Activated T-helper 17 cell treated with anti-CD3 and anti-CD28 coated beads, Interleukin-2, amount 50 U/mL, for 72 hours (primary cell): Measurements from ENCODE around the gene TMEM198. TPM values are rescaled to one million over a fixed set of nuclear protein-coding genes. Genes with fewer than 3 reads are reported as not detected.
A peak's percentile ranks its signal among the peaks of the same experiment; 100 is the strongest.

ENCODE experiments used
- ATAC-seq: fragments of 150-1000 bp; cut with Tn5 transposase; replicated peaks from 2 replicates; pipeline ENCODE4 v1.10.0; 2021; ENCODE audit warnings: mild to moderate bottlenecking, moderate library complexity
- H3K27ac Mint-ChIP-seq: one replicate; pipeline ENCODE4 v1.8.0; 2022; ENCODE audit warnings: mixed read lengths
- H3K27me3 Mint-ChIP-seq: one replicate; pipeline ENCODE4 v1.8.0; 2022; ENCODE audit warnings: mixed read lengths
- H3K36me3 Mint-ChIP-seq: one replicate; pipeline ENCODE4 v1.8.0; 2022; ENCODE audit warnings: low read depth, mild to moderate bottlenecking, mixed read lengths
- H3K4me1 Mint-ChIP-seq: one replicate; pipeline ENCODE4 v1.8.0; 2022; ENCODE audit warnings: mixed read lengths
- H3K4me3 Mint-ChIP-seq: one replicate; pipeline ENCODE4 v1.8.0; 2022; ENCODE audit warnings: mild to moderate bottlenecking, mixed read lengths
- H3K9me3 Mint-ChIP-seq: one replicate; pipeline ENCODE4 v1.8.0; 2022; ENCODE audit warnings: mixed read lengths
- total RNA-seq, 2 donors: library from RNA; stranded (reverse); gene quantifications; one replicate each; pipeline ENCODE4 v1.2.3, GENCODE V29; 2022

Gene TMEM198
- total RNA-seq, 2 donors from 2014 or later, result 3.7 to 5.1 TPM

DNA sequence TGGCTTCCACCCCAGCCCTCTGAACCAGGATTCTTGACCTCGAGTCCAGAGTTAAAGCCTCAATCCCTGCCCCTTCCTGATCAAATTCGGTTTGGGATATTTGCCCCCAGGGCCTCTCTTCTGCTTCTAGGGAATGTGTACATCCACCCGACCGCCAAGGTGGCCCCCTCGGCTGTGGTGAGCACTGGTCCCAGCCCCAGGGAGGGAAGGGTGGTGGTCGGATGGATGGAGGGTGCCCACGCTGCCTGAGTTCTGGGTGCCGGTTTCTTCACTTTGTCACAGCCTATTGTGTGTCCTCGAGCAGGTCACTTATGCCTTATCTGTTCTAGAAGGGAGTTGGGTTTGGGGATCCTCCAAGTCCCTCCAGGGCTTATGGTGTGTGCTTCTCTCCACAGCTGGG lies 38.2 kb upstream of the TMEM198 start:
- Mint-ChIP-seq H3K4me3 (no peak overlapping the region), H3K4me1 (peaks cover 21% of the 10 kb centered on the region), H3K27me3 (peaks cover 15% of the 10 kb centered on the region), H3K9me3 (no peaks in the 10 kb centered on the region), H3K27ac (no peak overlapping the region), H3K36me3 (peaks cover 71% of the 10 kb centered on the region)
- ATAC-seq, result no peak

DNA sequence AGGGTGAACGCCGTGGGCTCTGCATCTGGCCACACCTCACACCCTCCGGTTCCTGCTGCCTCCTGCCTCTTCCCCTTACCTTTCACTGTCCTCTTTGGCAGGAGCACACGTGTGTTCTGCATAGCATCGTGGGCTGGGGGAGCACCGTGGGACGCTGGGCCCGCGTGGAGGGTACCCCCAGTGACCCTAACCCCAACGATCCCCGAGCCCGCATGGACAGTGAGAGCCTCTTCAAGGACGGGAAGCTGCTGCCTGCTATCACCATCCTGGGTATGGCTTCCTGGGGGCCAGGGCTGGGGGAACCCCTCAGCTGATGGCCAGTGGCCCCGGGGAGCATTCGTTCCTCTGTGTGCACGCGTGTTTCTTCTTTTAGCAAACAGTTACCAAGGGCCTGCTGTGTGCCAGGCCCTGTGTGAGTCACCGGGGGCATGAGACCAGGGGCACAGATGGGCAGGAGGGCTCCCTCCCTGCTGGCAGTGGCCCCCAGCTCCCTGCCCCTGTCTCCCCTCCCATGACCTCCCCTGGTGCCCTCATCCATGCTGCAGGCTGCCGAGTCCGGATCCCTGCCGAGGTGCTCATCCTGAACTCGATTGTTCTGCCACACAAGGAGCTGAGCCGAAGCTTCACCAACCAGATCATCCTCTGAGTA lies 37.6 kb upstream of the TMEM198 start:
- Mint-ChIP-seq H3K36me3 (peaks cover 67% of the 10 kb centered on the region), H3K4me3 (no peak overlapping the region), H3K27me3 (peaks cover 22% of the 10 kb centered on the region), H3K4me1 (peaks cover 21% of the 10 kb centered on the region), H3K9me3 (no peaks in the 10 kb centered on the region), H3K27ac (no peak overlapping the region)
- no peak for ATAC-seq

DNA sequence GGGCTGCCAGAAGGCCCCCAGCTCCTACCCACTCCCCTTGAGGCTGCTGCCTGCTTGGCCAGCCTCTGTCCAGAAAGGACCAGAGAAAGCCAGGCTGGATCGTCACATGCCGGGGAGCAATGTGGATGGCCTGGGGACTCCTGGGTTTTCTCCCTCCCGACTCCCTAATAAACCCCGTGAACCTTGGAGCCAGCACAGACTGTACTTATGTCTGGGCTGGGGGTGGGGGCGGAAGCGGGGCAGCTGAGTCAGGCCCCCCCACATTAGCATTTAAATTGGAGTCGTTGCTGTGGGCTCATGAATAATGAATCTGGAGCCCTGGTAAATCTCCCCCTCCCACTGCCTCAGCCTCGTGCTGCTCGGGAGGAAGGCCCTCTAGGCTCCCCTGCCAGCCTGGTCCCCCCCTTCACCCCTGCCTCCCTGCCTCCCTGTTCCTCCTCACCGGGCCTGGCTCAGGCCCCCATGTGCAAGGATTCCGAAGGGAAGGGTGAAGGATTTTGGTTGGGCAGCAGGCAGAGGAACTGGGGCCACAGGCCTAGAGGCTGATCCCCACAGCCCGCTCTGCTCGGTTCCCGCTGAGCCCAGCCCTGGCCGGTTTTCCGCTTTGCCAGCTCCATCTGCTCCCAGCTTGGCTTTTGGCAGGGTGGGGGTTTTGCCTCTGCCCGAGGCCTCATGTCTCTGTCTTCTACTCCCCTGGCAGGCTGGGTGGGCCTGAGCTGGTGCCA lies 36.9 kb upstream of the TMEM198 start:
- Mint-ChIP-seq H3K9me3 (no peaks in the 10 kb centered on the region), H3K36me3 (peaks cover 60% of the 10 kb centered on the region), H3K27ac (no peak overlapping the region), H3K4me3 (no peak overlapping the region), H3K4me1 (peaks cover 18% of the 10 kb centered on the region), H3K27me3 (peaks cover 27% of the 10 kb centered on the region)
- no peak for ATAC-seq

DNA sequence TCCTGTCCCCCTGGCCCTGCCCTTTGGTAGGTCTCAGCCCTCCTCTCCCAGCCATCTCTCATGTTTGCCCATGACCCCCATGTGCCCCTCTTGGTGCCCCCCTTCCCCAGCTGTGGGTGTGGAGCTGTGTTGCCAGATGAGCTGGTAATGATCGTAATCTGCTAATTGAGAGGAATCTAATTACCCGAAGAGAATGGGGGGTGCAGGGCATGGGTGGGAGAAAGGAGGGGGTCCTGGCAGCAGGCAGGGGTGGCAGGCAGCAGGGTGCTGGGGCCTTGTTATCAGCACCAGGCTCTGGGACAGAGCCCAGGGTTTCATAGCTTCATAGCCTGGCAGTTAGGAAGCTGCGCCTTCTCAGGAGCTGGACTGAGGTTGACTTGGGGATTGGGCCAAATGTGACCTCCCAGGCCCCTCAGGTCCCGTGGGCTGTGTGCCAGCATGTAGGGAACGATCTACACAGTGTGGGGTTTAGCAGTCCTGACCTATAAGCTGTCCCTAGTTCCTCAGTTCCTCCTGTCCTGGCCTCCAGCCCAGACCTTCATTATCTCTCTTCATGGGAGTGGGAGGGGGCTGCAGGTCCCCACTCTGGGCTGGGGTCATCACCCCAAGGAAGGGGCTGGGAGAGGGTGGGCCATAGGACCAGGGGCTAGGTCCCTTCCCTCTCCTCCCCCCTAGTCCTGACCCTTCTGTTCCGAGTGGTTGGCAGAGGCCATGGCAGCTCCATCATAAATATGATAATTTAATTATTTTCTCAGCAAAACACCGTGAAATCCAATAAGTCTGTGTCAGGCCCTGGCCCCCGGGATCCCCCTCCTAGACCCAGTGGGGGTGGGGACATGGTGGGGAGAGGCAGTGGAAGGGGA lies 36.0 kb upstream of the TMEM198 start:
- H3K4me3 Mint-ChIP-seq, result no peak overlapping the region
- H3K27me3 Mint-ChIP-seq, result peaks cover 33% of the 10 kb centered on the region
- H3K36me3 Mint-ChIP-seq, result peaks cover 51% of the 10 kb centered on the region
- H3K9me3 Mint-ChIP-seq, result no peaks in the 10 kb centered on the region
- no peak for ATAC-seq
- no peak overlapping the region for H3K27ac Mint-ChIP-seq
- peaks cover 18% of the 10 kb centered on the region for H3K4me1 Mint-ChIP-seq

DNA sequence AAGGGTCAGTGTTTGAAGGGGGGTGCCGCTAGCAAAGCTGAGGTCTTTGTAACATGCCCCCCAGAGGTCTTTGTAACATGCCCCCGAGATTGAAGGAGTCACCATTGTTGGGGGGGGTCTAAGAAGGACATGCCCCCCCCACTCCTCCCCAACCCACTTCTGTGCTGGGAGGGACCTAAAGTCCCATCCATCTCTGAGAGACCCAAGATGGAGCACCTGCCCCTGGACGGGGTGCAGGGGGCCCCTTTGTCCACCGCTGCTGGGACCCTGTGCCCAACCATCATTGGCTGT lies 35.4 kb upstream of the TMEM198 start:
- H3K36me3 Mint-ChIP-seq, result peaks cover 46% of the 10 kb centered on the region

DNA sequence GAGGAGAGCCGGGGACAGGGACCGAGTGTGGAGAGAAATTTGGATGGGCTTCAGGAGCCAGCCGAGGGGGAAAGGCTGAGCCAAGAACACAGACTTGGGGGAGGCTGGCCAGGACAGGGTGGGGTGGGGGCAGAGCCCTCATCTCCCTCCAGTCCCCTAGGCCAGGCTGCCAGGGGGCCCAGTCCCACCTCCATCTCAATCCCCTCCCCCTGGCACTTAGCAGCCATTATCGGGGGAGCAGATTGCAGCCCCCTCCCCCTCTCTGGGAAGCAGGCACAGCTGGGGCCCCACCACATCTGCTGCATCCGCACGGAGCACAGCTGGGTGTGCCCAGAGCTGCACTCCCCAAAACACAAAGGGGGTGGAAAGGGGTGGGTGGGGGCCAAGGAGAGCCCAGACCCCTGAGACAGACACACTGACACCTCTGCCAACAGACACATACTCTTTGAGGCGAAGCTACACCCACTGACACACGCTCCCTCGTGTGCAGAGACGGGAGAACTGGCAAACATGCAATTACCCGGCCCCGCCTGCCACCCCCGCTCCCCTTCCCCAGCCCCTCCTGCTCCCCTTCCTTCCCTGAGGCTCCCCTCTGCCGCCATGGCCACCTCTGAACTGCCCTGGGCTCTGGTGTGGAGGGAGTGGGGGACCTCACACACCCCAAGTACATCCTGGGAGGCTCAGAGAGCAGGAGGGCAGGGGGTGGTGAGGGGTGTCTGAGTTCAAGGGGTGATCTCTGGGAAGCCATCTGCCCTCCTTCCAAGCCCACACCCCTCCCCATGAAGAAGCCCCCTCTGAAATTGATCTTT lies 34.7 kb upstream of the TMEM198 start:
- peaks cover 38% of the 10 kb centered on the region for H3K36me3 Mint-ChIP-seq
- H3K27ac Mint-ChIP-seq, result no peak overlapping the region
- H3K27me3 Mint-ChIP-seq, result peaks cover 46% of the 10 kb centered on the region
- H3K4me3 Mint-ChIP-seq, result peak overlapping the region; percentile 34
- no peaks in the 10 kb centered on the region for H3K9me3 Mint-ChIP-seq
- ATAC-seq, result peak; percentile 45
- peaks cover 28% of the 10 kb centered on the region for H3K4me1 Mint-ChIP-seq

More for the DNA sequence above, 35.4 kb upstream of the TMEM198 start:
- no peak overlapping the region for H3K27ac Mint-ChIP-seq
- ATAC-seq, result no peak
- no peak overlapping the region for H3K4me3 Mint-ChIP-seq
- H3K9me3 Mint-ChIP-seq, result no peaks in the 10 kb centered on the region
- H3K4me1 Mint-ChIP-seq, result peaks cover 21% of the 10 kb centered on the region
- peaks cover 38% of the 10 kb centered on the region for H3K27me3 Mint-ChIP-seq

DNA sequence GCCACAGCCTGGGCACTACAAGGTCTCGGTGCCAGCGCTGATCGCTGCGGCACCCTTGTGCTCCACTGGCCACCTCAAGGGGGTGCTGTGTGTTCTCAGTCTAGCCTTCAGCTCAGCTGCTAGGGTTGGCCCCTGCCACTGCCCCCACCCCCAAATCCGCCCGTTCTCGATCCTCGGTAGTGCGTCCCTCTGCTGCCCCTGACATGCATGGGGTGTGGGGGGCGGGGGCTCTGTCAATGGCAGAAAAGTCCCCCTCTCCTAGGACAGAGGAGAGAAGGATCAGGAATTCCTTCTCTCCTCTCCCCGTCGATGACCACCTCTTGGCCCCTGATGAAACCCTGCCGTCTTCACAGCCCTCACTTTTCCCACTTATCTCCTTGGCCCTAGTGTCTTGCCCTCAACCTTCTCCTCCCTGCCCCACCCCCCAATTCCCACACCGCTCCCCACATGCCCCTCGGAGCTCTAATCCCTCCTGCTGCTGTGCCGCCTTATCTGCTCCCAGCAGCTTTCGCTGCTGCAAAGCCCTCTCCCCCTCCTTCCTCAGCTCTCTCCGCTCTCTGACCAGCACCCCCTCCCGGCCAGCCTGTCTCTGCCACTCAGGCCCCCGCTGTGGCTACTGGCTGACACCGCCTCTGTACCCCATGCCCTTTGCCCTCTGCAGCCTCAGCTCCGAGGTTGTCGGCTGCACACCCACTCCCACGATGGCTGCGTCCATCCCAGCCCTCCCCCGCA lies 33.9 kb upstream of the TMEM198 start:
- Mint-ChIP-seq H3K9me3 (no peaks in the 10 kb centered on the region), H3K4me3 (peak overlapping the region; percentile 34), H3K27ac (no peak overlapping the region), H3K36me3 (peaks cover 30% of the 10 kb centered on the region), H3K27me3 (peaks cover 47% of the 10 kb centered on the region), H3K4me1 (peaks cover 23% of the 10 kb centered on the region)
- peak; percentile 79 for ATAC-seq

DNA sequence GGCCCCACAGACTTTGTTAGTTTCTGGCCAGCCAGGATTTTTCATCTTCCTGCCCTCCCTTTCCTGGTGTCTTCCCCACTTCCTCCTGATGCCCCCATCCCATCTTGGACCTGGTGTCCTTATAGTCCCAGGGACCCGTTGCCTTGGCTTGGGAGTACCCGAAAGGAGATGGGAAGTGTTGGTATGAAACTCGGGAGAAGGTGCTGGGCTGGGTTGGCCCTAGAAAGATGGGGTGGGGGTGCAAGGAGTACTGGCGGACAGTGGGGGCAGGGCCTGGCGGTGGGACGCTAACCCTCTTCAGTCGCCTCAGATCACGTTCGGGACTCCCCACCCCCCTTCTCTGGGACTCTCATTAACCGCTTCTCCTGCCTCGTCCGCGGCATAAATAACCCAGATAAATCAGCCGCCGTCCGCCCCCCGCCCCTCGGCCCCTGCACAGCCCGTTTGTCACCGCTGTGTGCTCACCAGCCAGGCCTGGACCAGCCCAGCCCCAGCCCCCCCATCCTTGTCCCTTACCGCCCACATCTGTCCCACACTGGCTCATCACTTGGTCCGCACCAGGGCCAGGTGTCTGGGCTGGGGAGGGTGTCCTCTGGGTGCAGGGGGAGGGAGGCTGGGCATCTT lies 33.2 kb upstream of the TMEM198 start:
- no peaks in the 10 kb centered on the region for H3K9me3 Mint-ChIP-seq
- H3K27ac Mint-ChIP-seq, result no peak overlapping the region
- peaks cover 23% of the 10 kb centered on the region for H3K4me1 Mint-ChIP-seq
- ATAC-seq, result no peak
- peaks cover 49% of the 10 kb centered on the region for H3K27me3 Mint-ChIP-seq
- peaks cover 23% of the 10 kb centered on the region for H3K36me3 Mint-ChIP-seq
- peak overlapping the region; percentile 34 for H3K4me3 Mint-ChIP-seq

DNA sequence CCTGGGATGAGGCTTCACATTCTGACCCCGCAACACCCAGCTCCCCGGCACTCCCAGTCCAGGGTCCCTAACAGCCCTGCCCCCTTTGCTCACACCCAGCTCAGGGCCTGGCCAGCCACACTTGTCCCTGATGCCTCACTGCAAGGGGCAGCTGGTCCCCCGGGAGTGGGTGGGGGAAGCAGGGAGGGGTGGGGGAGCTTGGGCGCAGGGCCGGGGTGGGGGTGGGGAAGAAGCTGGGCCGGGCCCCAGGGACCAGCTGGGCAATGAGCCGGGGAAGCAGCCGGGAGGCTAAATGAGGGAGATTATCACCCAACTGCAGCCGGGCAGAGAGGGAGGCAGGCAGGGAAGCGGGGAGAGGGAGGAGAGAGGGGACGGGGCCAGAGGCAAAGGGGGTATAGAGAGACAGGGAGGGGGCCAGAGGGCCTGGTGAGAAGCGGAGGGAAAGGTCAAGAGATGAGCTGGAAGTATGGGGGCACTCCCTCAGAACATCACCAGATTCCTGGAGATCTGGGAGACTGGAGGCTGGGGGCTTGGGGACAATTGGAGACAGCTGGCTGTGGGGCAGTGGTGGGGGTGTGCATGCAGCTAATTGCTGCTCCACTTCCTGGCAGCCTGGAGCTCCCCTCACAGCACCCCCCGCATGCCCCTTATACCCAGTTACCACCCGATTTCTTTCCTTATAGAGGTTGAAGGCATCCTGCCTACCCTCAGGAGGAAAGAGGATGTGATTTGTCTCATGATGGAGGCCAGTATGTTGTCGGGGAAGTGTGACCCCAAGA lies 32.1 kb upstream of the TMEM198 start:
- H3K9me3 Mint-ChIP-seq, result no peaks in the 10 kb centered on the region
- no peak overlapping the region for H3K4me3 Mint-ChIP-seq
- peaks cover 23% of the 10 kb centered on the region for H3K4me1 Mint-ChIP-seq
- H3K27ac Mint-ChIP-seq, result no peak overlapping the region
- peaks cover 12% of the 10 kb centered on the region for H3K36me3 Mint-ChIP-seq
- no peak for ATAC-seq
- peaks cover 60% of the 10 kb centered on the region for H3K27me3 Mint-ChIP-seq

DNA sequence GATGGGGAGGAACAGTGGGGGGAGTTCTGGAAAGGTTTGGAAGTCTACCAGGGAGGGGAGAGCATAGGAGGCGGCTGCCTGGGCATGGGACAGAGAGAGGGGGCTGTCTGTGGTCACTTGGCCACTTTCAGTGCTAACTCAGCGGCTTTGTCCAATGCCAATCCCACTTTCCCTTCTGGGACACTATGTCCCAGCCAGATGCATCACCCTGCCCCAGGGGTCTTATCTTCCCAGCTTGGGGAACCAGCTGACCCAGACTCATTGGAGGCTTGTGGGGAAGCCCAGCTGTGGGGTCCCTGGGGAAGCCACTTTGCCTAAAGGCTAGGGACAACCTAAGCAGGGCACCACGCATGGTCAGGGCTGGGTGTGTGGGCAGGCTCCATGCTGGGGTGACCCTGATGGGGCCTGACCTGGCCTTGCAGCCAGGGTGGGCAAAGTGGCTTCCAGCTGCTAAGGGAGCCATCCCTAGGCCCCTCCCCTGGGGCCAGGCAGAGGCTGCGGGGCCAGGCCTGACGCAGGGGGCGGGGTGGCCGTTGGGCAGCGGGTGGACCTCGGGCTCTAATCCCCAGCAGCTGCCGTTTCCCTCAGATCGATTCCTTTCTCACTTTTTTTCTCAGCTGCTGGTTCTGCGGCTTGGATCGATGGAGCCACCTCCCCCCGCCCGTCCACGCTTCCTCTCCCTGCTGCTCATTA lies 31.2 kb upstream of the TMEM198 start:
- Mint-ChIP-seq H3K4me3 (no peak overlapping the region), H3K36me3 (peaks cover 3% of the 10 kb centered on the region), H3K9me3 (no peaks in the 10 kb centered on the region), H3K27ac (no peak overlapping the region), H3K27me3 (peaks cover 65% of the 10 kb centered on the region), H3K4me1 (peaks cover 23% of the 10 kb centered on the region)
- ATAC-seq, result no peak

DNA sequence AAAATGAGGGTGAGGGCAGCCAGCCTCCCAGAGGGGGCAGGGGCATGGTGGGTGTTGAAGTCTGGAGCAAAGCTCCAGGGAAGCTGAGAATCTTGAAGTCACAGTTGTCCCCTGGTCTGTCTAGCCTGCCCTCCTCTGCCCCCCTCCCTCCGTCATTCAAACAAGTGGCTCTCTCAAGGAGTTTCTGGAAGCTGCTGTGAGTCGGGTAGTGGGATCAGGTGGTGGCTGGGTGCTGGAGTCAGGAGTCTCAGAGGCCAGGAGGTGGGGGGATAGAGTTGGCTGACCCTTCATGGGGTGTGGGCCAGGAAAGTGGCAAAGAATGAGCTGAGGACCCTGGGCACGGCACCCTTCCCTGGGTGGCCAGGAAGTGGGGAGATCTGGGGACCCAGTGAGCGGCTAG lies 30.0 kb upstream of the TMEM198 start:
- no peaks in the 10 kb centered on the region for H3K36me3 Mint-ChIP-seq
- peaks cover 23% of the 10 kb centered on the region for H3K4me1 Mint-ChIP-seq
- ATAC-seq, result no peak
- peak overlapping the region; percentile 7 for H3K4me3 Mint-ChIP-seq
- no peaks in the 10 kb centered on the region for H3K9me3 Mint-ChIP-seq
- peaks cover 71% of the 10 kb centered on the region for H3K27me3 Mint-ChIP-seq
- no peak overlapping the region for H3K27ac Mint-ChIP-seq

DNA sequence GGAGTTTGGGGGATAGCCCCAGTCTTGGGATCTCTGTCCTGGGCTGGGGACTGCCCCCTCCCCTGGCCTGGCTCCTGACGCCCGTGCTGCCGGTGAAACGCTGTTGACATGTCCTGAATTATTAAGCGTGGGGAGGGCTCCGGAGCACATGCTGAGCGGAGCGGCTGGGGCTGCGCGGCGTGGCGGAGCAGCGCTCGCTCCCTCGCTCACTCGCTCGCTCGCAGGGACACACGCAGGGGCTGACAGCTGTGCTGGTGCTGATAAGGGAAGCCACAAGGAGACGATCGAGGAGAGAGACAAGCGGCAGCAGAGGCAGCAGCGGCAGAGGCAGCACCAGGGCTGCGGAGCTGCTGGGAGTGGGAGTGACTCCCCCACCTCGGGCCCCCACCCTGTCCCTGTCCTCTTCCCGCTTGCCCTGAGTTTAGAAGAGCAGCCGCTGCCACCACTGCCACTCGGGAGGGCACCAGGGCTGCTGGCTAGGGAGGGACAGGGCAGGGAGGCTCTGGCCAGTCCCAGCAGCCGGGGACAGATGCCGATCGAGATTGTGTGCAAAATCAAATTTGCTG lies 29.5 kb upstream of the TMEM198 start, which contains the start of gene ASIC4:
ASIC4 (plus strand) TSS at position 287 of the 566 bp plus-strand sequence; CDS start at position 530, 243 bp downstream.
- Mint-ChIP-seq H3K4me1 (peaks cover 23% of the 10 kb centered on the region), H3K27ac (no peak within 1 kb of the TSS), H3K27me3 (peaks cover 73% of the 10 kb centered on the region), H3K9me3 (no peaks in the 10 kb centered on the region), H3K4me3 (peak within 1 kb of the TSS; percentile 7), H3K36me3 (no peaks in the 10 kb centered on the region)
- ATAC-seq, result no peak
